ENCODE results near the gene DNAJC7.

DNA sequence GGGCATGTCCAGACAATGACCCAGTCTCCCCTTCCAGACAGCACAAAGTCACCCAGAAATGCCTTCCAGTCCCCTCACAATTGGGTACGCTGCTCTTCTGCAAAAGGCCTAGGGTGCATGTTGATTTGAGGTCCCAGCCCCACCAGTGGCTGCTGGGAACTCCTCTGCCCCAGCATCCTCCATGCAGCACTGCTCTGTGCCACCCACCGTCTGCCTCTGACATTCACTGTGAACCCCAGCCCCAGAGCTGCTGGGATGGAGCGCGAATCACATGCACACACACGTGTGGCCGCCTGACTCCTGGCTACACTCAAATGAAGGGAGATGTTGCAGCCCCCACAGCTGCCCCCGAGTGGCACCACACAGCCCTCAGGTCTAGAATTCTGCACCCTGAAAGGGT is 34.4 kb upstream of the DNAJC7 start:
- TF ChIP-seq, protein P1, sequence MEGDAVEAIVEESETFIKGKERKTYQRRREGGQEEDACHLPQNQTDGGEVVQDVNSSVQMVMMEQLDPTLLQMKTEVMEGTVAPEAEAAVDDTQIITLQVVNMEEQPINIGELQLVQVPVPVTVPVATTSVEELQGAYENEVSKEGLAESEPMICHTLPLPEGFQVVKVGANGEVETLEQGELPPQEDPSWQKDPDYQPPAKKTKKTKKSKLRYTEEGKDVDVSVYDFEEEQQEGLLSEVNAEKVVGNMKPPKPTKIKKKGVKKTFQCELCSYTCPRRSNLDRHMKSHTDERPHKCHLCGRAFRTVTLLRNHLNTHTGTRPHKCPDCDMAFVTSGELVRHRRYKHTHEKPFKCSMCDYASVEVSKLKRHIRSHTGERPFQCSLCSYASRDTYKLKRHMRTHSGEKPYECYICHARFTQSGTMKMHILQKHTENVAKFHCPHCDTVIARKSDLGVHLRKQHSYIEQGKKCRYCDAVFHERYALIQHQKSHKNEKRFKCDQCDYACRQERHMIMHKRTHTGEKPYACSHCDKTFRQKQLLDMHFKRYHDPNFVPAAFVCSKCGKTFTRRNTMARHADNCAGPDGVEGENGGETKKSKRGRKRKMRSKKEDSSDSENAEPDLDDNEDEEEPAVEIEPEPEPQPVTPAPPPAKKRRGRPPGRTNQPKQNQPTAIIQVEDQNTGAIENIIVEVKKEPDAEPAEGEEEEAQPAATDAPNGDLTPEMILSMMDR (IDR thresholded peaks at IDR 0.05): no peak
- TF ChIP-seq POLR2A (IDR thresholded peaks at IDR 0.05) (no peak), POLR2AphosphoS5 (IDR thresholded peaks at IDR 0.05) (no peak)
